Omental fat pad (tissue), 4 donors: ENCODE results near the gene SMARCA5. TPM values are rescaled to one million over a fixed set of nuclear protein-coding genes. Genes with fewer than 3 reads are reported as not detected.
A peak's percentile ranks its signal among the peaks of the same experiment; 100 is the strongest.

Experiments used
- ATAC-seq: fragments of 150-250 bp; one replicate; pipeline ENCODE4 v1.9.1; 2016; ENCODE audit warnings: mild to moderate bottlenecking, moderate library complexity; ENCODE audit not compliant: low FRiP score
- DNase-seq: peaks from one replicate; pipeline ENCODE4 v3.0.0-alpha.2; 2019; ENCODE audit warnings: low spot score
- total RNA-seq, 4 donors: library from RNA; depleted of rRNA; stranded (reverse); fragments of >200 nt; gene quantifications; one replicate each; pipeline ENCODE4 v1.1.0, GENCODE V29; 2016
- TF ChIP-seq, protein P1 (sequence below), 3 donors: fragments of 450-650 bp; IDR thresholded peaks; one replicate each; pipeline ENCODE4 v1.5.1; 2016 to 2017; ENCODE audit warnings: antibody characterized with exemption in 3 of 3, mild to moderate bottlenecking in 3 of 3, moderate library complexity in 2 of 3

SMARCA5 gene
- 10 to 100 TPM; 25.5 to 35.2 (median 30.5) TPM for total RNA-seq

- peak; percentile 98 for ATAC-seq
- peak; percentile 76 for DNase-seq
- TF ChIP-seq, protein P1, sequence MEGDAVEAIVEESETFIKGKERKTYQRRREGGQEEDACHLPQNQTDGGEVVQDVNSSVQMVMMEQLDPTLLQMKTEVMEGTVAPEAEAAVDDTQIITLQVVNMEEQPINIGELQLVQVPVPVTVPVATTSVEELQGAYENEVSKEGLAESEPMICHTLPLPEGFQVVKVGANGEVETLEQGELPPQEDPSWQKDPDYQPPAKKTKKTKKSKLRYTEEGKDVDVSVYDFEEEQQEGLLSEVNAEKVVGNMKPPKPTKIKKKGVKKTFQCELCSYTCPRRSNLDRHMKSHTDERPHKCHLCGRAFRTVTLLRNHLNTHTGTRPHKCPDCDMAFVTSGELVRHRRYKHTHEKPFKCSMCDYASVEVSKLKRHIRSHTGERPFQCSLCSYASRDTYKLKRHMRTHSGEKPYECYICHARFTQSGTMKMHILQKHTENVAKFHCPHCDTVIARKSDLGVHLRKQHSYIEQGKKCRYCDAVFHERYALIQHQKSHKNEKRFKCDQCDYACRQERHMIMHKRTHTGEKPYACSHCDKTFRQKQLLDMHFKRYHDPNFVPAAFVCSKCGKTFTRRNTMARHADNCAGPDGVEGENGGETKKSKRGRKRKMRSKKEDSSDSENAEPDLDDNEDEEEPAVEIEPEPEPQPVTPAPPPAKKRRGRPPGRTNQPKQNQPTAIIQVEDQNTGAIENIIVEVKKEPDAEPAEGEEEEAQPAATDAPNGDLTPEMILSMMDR (IDR thresholded peaks at IDR 0.05): no peak
Measured at GRCh38 chr4:143513314-143514168, at the start of gene SMARCA5. TSS of gene SMARCA5 (plus strand) at chr4:143513702. CDS start at chr4:143513925, 223 bp downstream.

DNA sequence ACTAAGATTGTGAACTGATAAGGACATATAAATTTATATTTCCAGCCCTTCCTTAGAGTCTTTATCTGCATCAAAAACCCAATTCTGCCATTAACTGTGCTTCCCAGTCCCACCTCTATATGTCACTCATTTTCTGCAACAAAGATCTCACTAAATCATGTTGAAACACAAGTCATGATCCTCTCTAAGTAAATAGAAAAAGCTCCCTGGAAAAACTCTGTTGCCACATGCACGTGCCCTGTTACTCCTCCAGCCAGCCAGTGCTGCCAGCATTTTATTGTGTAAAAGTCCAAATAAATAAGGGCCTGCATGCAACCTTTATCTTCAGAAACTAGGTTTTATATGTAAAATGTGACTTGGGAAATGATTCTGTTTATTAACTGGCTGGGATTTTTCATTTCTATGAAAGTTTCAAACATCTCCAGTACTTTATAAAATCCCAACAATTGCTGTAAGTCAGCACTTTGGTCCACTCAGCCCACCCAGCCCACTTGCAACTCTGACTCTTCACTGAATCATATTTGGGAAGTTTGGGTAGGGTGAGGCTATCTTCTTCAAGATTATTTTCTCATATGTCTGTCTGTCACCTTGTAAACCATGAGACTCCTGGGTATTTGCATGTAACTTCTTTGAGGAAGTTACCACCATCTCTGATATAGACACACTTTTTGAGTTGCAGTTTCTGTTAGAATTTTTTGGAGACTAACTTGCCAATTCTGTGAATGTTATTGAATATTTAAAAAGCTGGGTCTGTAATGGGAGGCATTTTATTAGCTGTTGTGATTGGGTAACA is 40.0 kb upstream of the SMARCA5 start:
- ATAC-seq (no peak), DNase-seq (no peak)
- TF ChIP-seq, protein P1 (IDR thresholded peaks at IDR 0.05): no peak

DNA sequence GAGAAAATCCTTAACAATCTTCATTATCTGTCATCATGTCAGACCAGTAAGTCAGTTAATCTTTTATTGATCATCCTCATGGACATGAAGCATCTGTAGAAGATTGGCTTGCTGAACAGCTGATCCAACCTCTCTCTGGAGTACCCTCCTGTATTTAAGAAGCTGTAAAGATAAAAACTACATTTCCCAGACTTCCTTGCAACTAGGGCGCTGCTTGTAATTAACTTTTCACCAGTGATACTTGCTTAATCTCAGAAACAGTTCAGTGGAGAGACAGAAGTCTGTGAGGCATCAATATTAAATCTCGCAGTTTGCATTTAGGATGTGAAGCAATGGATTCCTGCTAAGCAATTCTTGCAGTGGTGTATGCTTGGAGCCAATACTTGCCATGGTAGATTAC is 36.0 kb upstream of the SMARCA5 start:
- ATAC-seq: no peak
- TF ChIP-seq, protein P1 (IDR thresholded peaks at IDR 0.05): no peak
- DNase-seq: no peak

DNA sequence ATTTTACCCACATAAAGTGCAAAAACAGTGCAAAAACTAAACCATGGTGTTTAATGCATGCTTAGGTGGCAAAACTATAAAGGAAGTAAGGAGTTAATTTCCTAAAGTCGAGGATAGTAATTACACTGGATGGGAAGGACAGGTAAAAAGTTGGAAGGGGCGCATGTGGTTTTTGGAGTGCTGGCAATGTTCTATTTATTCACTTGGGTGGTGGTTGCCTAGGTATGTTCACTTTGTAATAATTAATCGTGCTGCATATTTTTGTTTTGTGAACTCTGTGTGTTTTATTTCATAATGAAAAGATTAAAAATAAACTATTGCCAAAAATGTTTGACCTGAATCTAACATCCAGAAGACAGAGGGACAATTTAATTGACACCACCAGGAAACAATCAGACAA is 32.1 kb upstream of the SMARCA5 start:
- no peak for DNase-seq
- TF ChIP-seq, protein P1 (IDR thresholded peaks at IDR 0.05): no peak
- ATAC-seq: no peak

- DNase-seq (no peak), ATAC-seq (no peak)
- TF ChIP-seq, protein P1 (IDR thresholded peaks at IDR 0.05): no peak
Measured at GRCh38 chr4:143482840-143483239, 30.7 kb upstream of the SMARCA5 start.

GRCh38 chr4:143486314-143486713 is 27.2 kb upstream of the SMARCA5 start:
- TF ChIP-seq, protein P1 (IDR thresholded peaks at IDR 0.05): no peak
- ATAC-seq (no peak), DNase-seq (no peak)
